HG02981 (cell line): Measurements from ENCODE around the gene BOLA3.
"Not testable (repeated sequence)": the region's sequence is repeated elsewhere in the genome, so short reads cannot be mapped to it uniquely, and the experiment has no call there.

Source experiments
- ATAC-seq: cut with Tn5 transposase; IDR thresholded peaks from one replicate; pipeline ENCODE4 v1.9.1; 2021; ENCODE audit warnings: mild to moderate bottlenecking, moderate library complexity; ENCODE audit not compliant: unreplicated experiment

BOLA3 gene

GRCh38 chr2:74149570-74150319 is 2.0 kb upstream of the BOLA3 start:
- no peak for ATAC-seq

- no peak for ATAC-seq
Measured at GRCh38 chr2:74149247-74149525, 1.5 kb upstream of the BOLA3 start.

DNA sequence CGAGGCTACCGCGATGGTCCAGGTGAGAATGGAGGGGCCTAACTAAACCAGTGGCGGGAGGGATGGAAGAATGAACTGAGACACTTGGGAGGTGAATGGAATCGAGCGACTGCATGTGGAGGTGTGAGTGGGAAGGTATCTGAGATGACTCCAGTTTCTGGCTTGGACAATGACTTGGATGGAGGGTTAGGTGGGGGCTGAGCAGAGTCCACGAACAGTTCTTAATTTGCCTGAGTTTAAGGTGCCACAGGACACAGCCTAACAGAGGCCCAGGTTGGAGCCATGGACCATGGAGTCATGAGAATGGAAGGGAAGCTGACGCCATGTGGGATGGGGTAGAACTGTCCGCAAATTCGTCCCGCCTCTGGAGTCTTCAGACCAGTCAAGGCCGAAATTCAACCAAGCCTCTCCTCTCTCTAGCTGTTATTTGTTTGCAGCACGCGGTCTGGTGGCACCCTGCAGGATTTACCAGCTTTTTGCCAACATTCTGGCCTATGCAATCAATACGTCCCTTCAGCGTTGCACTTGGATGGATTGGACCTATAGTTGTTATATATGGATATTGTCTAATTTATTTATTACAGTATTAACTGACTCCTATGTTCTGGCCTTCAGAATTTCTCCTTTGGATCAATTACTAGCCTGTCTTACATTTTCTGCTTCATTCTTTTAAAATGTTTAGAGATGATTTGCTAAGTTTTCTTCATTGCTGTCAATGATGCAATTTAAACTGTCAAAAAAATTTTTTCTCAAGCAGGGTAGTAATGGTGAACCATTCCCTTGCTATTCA is 940 bp upstream of the BOLA3 start:
- ATAC-seq = no peak

GRCh38 chr2:74146929-74147726 is 584 bp downstream of the BOLA3 start:
- ATAC-seq = peak; percentile 26

GRCh38 chr2:74142340-74142739 is 5.4 kb downstream of the BOLA3 start:
- no peak for ATAC-seq

GRCh38 chr2:74138600-74139323 is 8.9 kb downstream of the BOLA3 start:
- ATAC-seq = no peak

DNA sequence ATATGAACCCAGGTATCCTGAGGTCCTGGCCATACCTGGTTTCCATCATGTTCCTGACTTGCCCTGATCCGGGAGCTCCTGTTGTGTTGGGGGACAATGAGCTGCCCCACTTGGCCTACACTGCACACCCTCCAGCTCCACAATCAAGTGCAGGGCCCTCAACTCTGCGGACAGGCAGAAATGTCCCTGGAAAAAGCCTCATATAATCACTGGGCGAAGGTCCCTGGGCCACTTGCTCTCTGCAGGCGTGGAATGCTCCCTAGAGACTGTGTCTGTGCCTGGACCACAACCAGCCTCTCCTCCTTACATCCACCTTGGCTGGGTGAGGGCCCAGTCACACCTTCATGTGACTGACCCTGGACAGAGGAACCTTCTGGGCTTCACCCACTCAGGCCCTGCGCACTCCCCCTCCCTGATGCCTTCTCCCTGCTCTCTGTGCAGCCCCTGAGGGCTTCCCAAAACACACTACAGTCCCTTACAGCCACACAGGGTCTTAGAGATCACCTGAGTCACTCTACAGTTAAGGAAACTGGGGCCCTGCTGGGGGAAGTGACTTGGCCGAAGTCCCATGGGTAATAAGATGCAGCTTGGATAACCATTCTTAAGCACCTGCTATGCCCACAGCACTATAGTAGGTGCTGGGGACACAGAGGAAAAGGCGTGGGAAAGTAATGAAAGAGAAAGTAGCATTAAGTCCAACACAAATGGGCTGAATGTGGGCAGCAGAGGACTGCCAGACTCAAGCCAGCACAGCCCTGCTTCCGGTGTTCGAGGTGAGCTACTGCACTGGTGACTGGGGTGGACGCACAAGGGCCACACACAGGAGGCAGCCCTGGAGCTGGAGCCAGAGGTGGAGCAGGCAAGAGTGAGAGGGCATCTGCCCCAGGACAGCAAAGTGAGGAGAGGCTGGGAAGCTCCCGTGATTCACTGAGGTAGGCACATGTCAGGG is 9.8 kb downstream of the BOLA3 start:
- ATAC-seq = no peak

- no peak for ATAC-seq
Measured at GRCh38 chr2:74131901-74132300, 15.8 kb downstream of the BOLA3 start.

DNA sequence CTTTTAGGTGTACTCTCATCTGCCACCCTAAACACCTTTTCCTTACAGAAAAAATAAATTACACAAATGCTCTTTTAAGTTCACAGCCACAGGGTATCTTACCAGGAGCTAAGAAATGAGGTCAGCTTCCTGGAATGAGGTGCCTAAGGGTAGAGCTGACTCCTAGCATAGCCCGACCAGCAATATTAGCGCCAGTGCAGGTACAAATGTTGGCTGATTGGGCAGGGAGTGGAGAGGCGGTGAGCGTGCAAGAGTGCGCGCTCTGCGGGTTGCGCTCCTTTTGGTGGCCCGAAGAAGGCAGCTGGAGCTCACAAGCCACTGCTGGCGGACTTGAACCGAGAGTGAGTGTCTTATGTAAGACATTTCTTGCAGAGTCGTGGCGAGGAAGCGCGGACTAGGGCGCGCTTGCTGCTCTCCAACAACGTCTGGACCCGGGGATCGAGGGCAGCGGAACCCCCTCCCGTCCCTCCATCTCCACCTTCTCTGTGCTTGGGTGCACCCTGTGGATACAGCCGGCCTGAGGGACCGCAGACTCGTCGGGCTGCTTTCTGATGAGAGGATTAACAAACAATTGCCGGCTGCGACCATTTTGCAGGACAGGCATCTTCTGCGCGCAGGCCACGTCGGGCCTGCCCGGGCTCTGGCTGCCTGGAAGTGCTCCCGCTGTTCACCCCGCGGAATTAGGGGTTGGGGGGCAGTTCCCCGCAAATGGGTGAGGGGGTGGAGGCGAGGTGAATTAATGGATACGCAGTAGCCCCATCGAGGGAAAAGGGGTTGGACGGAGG is 17.3 kb downstream of the BOLA3 start:
- no peak for ATAC-seq

- ATAC-seq = no peak
Measured at GRCh38 chr2:74128206-74128605, 19.5 kb downstream of the BOLA3 start.

GRCh38 chr2:74123955-74124354 is 23.8 kb downstream of the BOLA3 start:
- not testable (repeated sequence) for ATAC-seq

DNA sequence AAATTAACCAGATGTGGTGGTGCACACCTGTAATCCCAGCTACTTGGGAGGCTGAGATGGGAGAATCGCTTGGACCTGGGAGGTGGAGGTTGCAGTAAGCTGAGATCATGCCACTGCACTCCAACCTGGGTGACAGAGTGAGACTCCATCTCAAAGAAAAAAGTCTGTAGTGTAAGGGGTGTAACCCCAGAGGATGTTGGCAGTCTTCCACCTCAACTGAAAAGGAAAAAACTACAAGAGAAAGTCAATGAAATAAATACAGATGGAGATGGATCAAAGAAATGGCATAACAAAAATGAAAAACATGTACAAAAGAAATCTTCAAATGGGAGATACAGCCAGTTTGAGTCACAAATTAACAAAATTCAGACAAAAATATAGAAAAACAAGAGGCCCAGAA is 25.9 kb downstream of the BOLA3 start:
- ATAC-seq = not testable (repeated sequence)

- peak; percentile 90 for ATAC-seq
Measured at GRCh38 chr2:74119912-74120825, 27.5 kb downstream of the BOLA3 start.

DNA sequence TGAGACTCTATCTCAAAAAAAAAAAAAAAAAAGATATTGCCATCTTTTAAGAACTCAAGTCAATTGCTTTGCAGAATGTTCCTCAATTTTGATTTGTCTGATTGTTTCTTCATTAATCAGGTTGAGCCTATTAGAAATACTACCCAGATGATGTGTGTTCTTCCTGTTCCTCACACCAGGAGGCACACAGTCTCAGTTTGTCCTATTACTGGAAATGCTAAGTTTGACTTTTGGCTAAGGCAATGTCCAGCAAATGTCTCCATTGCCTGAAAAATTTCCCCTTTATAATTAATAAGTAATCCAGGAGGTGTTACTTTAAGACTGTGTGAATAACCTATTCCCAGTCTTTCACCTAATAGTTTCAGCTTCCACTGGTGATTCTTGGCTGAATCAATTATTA is 28.4 kb downstream of the BOLA3 start:
- ATAC-seq = no peak

- no peak for ATAC-seq
Measured at GRCh38 chr2:74111380-74111779, 36.3 kb downstream of the BOLA3 start.

DNA sequence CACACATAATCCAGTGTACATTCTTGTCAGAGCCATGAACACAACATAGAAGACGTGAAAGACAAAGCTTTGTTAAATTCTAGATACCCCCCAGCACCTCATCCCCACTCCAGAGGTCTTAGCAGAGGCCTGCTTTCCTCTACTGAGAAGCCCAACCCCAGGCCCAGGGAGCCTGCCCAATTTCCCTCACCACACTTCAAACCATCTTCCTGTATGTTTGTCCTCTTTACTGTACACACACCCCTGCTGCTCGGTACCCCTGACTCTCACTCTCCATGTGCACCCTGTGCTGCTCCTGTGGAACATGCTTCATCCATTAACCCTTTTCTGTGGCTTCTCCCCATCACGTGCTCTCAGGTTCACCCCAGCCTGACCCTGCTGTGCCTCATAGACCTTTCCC is 37.2 kb downstream of the BOLA3 start:
- no peak for ATAC-seq

DNA sequence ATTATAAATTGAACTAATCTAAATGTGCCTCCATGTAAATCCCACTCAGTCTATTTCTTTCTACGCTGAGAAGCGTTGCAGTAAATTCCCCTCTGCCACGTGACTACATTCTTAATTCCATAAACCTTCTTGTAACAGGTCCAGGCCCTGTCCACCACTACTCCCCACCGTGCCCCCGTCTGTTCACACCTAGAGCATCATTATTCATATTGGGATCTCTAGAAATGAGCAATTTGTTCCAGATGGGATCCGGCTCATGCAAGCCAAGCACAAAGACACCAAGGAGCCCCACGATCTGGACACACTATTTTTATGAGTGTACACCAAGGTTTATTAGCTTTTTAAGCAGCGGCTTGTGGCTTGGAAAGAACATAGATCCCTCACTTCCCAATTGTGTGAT is 38.2 kb downstream of the BOLA3 start:
- no peak for ATAC-seq

- no peak for ATAC-seq
Measured at GRCh38 chr2:74107071-74107470, 40.6 kb downstream of the BOLA3 start.
